ENCODE measurements around the gene CDK19. TPM values are rescaled to one million over a fixed set of nuclear protein-coding genes. Genes with fewer than 3 reads are reported as not detected.

CDK19 gene
- total RNA-seq, 1 donor from 2014 or later = 21.8 TPM

DNA sequence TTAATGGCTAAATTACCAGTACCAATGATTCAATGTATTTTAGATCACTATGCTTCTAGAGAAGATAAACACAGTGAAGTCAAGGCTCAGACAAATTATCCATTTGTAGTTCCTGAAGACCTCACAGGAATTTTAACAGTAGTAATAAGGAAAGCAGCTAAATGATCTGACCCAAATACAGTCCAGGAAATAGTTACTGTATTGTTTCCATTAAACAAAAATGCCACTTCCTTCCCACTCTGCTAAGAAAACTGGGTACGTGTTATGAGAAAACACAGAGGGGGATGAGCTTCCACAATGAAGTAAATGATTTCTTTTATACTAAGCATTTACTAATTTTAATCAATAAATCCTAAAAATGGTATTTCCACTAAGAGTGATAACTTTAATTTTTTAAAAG is 127.9 kb downstream of the CDK19 start:
- Histone ChIP-seq H3K36me3 (ENCODE audit: insufficient read depth, low read length) (no peaks in the 10 kb centered on the region), H3K27ac (ENCODE audit: low read depth, low read length) (no peak overlapping the region), H3K4me2 (ENCODE audit: low read length) (no peak overlapping the region), H3K27me3 (ENCODE audit: insufficient read depth, low read length) (no peaks in the 10 kb centered on the region), H3K9ac (ENCODE audit: low read length) (no peak overlapping the region), H3K4me1 (ENCODE audit: insufficient read depth, low read length) (no peaks in the 10 kb centered on the region), H3K4me3 (ENCODE audit: insufficient read depth, low read depth, low read length) (no peak overlapping the region), H4K20me1 (ENCODE audit: insufficient read depth, low read length) (peaks cover 17% of the 10 kb centered on the region), H2AFZ (ENCODE audit: low read depth, low read length) (no peak overlapping the region), H3K9me3 (ENCODE audit: insufficient read depth, low read depth, low read length) (no peaks in the 10 kb centered on the region), H3K79me2 (ENCODE audit: insufficient read depth, low read length) (peaks cover 2% of the 10 kb centered on the region)
- TF ChIP-seq, protein P1, sequence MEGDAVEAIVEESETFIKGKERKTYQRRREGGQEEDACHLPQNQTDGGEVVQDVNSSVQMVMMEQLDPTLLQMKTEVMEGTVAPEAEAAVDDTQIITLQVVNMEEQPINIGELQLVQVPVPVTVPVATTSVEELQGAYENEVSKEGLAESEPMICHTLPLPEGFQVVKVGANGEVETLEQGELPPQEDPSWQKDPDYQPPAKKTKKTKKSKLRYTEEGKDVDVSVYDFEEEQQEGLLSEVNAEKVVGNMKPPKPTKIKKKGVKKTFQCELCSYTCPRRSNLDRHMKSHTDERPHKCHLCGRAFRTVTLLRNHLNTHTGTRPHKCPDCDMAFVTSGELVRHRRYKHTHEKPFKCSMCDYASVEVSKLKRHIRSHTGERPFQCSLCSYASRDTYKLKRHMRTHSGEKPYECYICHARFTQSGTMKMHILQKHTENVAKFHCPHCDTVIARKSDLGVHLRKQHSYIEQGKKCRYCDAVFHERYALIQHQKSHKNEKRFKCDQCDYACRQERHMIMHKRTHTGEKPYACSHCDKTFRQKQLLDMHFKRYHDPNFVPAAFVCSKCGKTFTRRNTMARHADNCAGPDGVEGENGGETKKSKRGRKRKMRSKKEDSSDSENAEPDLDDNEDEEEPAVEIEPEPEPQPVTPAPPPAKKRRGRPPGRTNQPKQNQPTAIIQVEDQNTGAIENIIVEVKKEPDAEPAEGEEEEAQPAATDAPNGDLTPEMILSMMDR (IDR thresholded peaks at IDR 0.05; ENCODE audit: insufficient read depth, low read depth, low read length) = no peak
- TF ChIP-seq EZH2 (IDR thresholded peaks at IDR 0.05; ENCODE audit: insufficient read depth, low read length) = no peak
- DNase-seq (ENCODE audit: low read depth) (no peak), FAIRE-seq (no peak)
- Mint-ChIP-seq H3K36me3 (ENCODE audit: low read depth, unreplicated experiment) (no peaks in the 10 kb centered on the region), H3K27ac (ENCODE audit: unreplicated experiment) (no peak overlapping the region), H3K4me3 (ENCODE audit: unreplicated experiment) (no peak overlapping the region), H3K9me3 (ENCODE audit: unreplicated experiment) (no peaks in the 10 kb centered on the region), H3K4me1 (ENCODE audit: low read depth, unreplicated experiment) (no peaks in the 10 kb centered on the region), H3K27me3 (ENCODE audit: low read depth, unreplicated experiment) (no peaks in the 10 kb centered on the region)

DNA sequence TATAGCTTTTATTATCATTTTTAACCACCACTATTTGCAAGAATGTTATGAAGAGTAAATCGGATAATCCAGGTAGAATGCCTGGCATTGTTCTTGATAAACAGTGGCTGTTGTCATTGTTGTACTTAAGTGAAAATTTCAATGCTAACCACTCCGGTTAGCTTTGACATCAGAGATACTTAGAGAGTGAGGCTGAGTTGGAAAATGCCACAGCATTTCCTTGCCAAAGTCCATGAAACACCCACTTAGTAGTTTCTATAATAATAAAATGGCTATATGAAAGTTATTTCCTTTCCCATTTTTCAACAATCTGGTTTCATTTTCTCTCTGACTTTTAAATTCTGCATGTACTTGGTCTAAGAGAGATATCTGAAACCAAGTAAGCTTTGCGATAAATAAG is 132.0 kb downstream of the CDK19 start:
- Histone ChIP-seq H3K27me3 (ENCODE audit: insufficient read depth, low read length) (no peaks in the 10 kb centered on the region), H3K4me2 (ENCODE audit: low read length) (no peak overlapping the region), H3K79me2 (ENCODE audit: insufficient read depth, low read length) (no peaks in the 10 kb centered on the region), H3K36me3 (ENCODE audit: insufficient read depth, low read length) (no peaks in the 10 kb centered on the region), H4K20me1 (ENCODE audit: insufficient read depth, low read length) (no peaks in the 10 kb centered on the region), H3K27ac (ENCODE audit: low read depth, low read length) (no peak overlapping the region), H3K4me1 (ENCODE audit: insufficient read depth, low read length) (no peaks in the 10 kb centered on the region), H3K4me3 (ENCODE audit: insufficient read depth, low read depth, low read length) (no peak overlapping the region), H3K9me3 (ENCODE audit: insufficient read depth, low read depth, low read length) (no peaks in the 10 kb centered on the region), H3K9ac (ENCODE audit: low read length) (no peak overlapping the region), H2AFZ (ENCODE audit: low read depth, low read length) (no peak overlapping the region)
- no peak for TF ChIP-seq EZH2 (IDR thresholded peaks at IDR 0.05; ENCODE audit: insufficient read depth, low read length)
- TF ChIP-seq, protein P1 (IDR thresholded peaks at IDR 0.05; ENCODE audit: insufficient read depth, low read depth, low read length) = no peak
- FAIRE-seq (no peak), DNase-seq (ENCODE audit: low read depth) (no peak)
- Mint-ChIP-seq H3K4me3 (ENCODE audit: unreplicated experiment) (no peak overlapping the region), H3K27ac (ENCODE audit: unreplicated experiment) (no peak overlapping the region), H3K36me3 (ENCODE audit: low read depth, unreplicated experiment) (no peaks in the 10 kb centered on the region), H3K9me3 (ENCODE audit: unreplicated experiment) (no peaks in the 10 kb centered on the region), H3K27me3 (ENCODE audit: low read depth, unreplicated experiment) (no peaks in the 10 kb centered on the region), H3K4me1 (ENCODE audit: low read depth, unreplicated experiment) (no peaks in the 10 kb centered on the region)

DNA sequence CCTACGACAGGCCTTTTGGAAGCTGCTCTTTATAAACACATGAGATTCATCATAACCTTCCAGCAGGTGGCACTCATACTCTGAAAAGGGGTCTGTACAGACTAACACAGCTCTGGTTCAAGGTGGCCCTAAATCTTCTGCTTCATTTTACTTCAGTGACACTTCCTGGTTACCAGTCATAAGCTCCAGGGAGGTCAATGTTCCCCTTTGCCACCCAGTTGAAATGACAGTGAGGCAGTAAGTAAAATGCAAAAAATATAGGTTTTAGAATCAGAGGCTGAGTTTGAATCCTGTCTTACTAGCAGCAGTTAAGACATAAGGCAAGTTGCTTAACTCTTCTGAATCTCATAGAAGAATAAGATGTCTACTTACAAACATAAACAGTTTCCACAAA is 132.8 kb downstream of the CDK19 start:
- Histone ChIP-seq H3K4me1 (ENCODE audit: insufficient read depth, low read length) (no peaks in the 10 kb centered on the region), H3K9ac (ENCODE audit: low read length) (no peak overlapping the region), H4K20me1 (ENCODE audit: insufficient read depth, low read length) (no peaks in the 10 kb centered on the region), H3K9me3 (ENCODE audit: insufficient read depth, low read depth, low read length) (no peaks in the 10 kb centered on the region), H3K27ac (ENCODE audit: low read depth, low read length) (no peak overlapping the region), H2AFZ (ENCODE audit: low read depth, low read length) (no peak overlapping the region), H3K4me3 (ENCODE audit: insufficient read depth, low read depth, low read length) (no peak overlapping the region), H3K4me2 (ENCODE audit: low read length) (no peak overlapping the region), H3K79me2 (ENCODE audit: insufficient read depth, low read length) (no peaks in the 10 kb centered on the region), H3K27me3 (ENCODE audit: insufficient read depth, low read length) (no peaks in the 10 kb centered on the region), H3K36me3 (ENCODE audit: insufficient read depth, low read length) (no peaks in the 10 kb centered on the region)
- Mint-ChIP-seq H3K36me3 (ENCODE audit: low read depth, unreplicated experiment) (no peaks in the 10 kb centered on the region), H3K9me3 (ENCODE audit: unreplicated experiment) (no peaks in the 10 kb centered on the region), H3K4me3 (ENCODE audit: unreplicated experiment) (no peak overlapping the region), H3K4me1 (ENCODE audit: low read depth, unreplicated experiment) (no peaks in the 10 kb centered on the region), H3K27me3 (ENCODE audit: low read depth, unreplicated experiment) (no peaks in the 10 kb centered on the region), H3K27ac (ENCODE audit: unreplicated experiment) (no peak overlapping the region)
- DNase-seq (ENCODE audit: low read depth) = peak; percentile 55
- FAIRE-seq = peak; percentile 54
- no peak for TF ChIP-seq EZH2 (IDR thresholded peaks at IDR 0.05; ENCODE audit: insufficient read depth, low read length)
- TF ChIP-seq, protein P1 (IDR thresholded peaks at IDR 0.05; ENCODE audit: insufficient read depth, low read depth, low read length) = peak; percentile 64

Measured in astrocyte (in vitro differentiated cells and primary cell).